HCT116 (cell line): Measurements from ENCODE around the gene CKB. TPM values are rescaled to one million over a fixed set of nuclear protein-coding genes. Genes with fewer than 3 reads are reported as not detected.

Experiments
- ATAC-seq: fragments of 200-7000 bp; cut with Tn5 transposase; 2 replicates; pipeline ENCODE4 v1.9.1; 2020; ENCODE audit warnings: mild to moderate bottlenecking, moderate library complexity
- BruUV-seq: library from RNA; stranded (reverse); fragments of 400-500 nt; replicated peaks from 2 replicates; lab custom pipeline; 2021; lab: Mats Ljungman, UMichigan
- CTCF ChIA-PET: fragments of 300-600 bp; sonication (Branson Sonifier 250); formaldehyde crosslinking; loops from one replicate; lab custom pipeline; 2021; ENCODE audit warnings: antibody characterized with exemption; lab: Charles Lee
- POLR2A ChIA-PET: fragments of 300-600, 350-600 bp; sonication (Branson Sonifier 250); formaldehyde crosslinking; loops from one replicate; lab custom pipeline; 2021; ENCODE audit warnings: antibody characterized with exemption; lab: Charles Lee
- RAD21 ChIA-PET, 2 experiments: fragments of 300-600 bp; sonication (Branson Sonifier 250); formaldehyde crosslinking; loops; one replicate each; lab custom pipeline; 2023; ENCODE audit warnings: low total read pairs in 2 of 2; ENCODE audit not compliant: uncharacterized antibody in 2 of 2, unreplicated experiment in 2 of 2, low non-redundant PET in 1 of 2; lab: Charles Lee
- DNase-seq: peaks from one replicate; pipeline ENCODE4 v3.0.0-alpha.2; 2010; ENCODE audit warnings: low read depth, low spot score
- H2AFZ ChIP-seq: fragments of 200-600 bp; shearing (Covaris generic), sonication (generic); 2 replicates; pipeline ENCODE4 v1.6.1; 2017; ENCODE audit warnings: low read depth, mixed run types, mixed read lengths, antibody characterized with exemption, low read length; ENCODE audit not compliant: poor library complexity, severe bottlenecking
- H3K27ac ChIP-seq: 2 replicates; pipeline ENCODE4 v1.5.1; 2012; ENCODE audit warnings: low read depth, low read length
- H3K27me3 ChIP-seq: fragments of 200-600 bp; sonication (generic); 2 replicates; pipeline ENCODE4 v1.6.1; 2016; ENCODE audit warnings: mixed run types, low read length, mixed read lengths; ENCODE audit not compliant: insufficient read depth
- H3K36me3 ChIP-seq, 2 experiments: fragments of 200-500 bp in 1 of 2; fragments of 200-600 bp in 1 of 2; sonication (Bioruptor generic) in 1 of 2; sonication (generic) in 1 of 2; 2 replicates each; pipeline versions ENCODE4 v1.5.1 to v1.6.1; 2014 to 2016; ENCODE audit warnings: low read length in 2 of 2, inconsistent platforms in 1 of 2, mixed read lengths in 1 of 2, mixed run types in 1 of 2; ENCODE audit not compliant: insufficient read depth in 2 of 2, control insufficient read depth in 1 of 2
- H3K4me1 ChIP-seq, 2 experiments: fragments of 200-600 bp in 1 of 2; sonication (generic) in 1 of 2; 2 replicates each; pipeline versions ENCODE4 v1.5.1 to v1.6.1; 2012 to 2017; ENCODE audit warnings: low read length in 2 of 2, inconsistent platforms in 1 of 2, mild to moderate bottlenecking in 1 of 2, mixed read lengths in 1 of 2, mixed run types in 1 of 2, moderate library complexity in 1 of 2; ENCODE audit not compliant: insufficient read depth in 2 of 2, control insufficient read depth in 1 of 2
- H3K4me2 ChIP-seq: fragments of 200-600 bp; sonication (generic); 2 replicates; pipeline ENCODE4 v1.6.1; 2017; ENCODE audit warnings: mixed run types, low read length, mixed read lengths
- H3K4me3 ChIP-seq, 2 experiments: fragments of 200-600 bp in 1 of 2; sonication (generic) in 1 of 2; replicated peaks in 1 of 2; 2 replicates each; pipeline ENCODE4 v1.5.1; 2011 to 2016; ENCODE audit warnings: low read length in 2 of 2, control low read depth in 1 of 2, low read depth in 1 of 2, mild to moderate bottlenecking in 1 of 2, mixed read lengths in 1 of 2, mixed run types in 1 of 2
- H3K79me2 ChIP-seq: fragments of 200-600 bp; sonication (generic); 2 replicates; pipeline ENCODE4 v1.6.1; 2017; ENCODE audit warnings: mild to moderate bottlenecking, mixed run types, low read length, moderate library complexity, mixed read lengths; ENCODE audit not compliant: insufficient read depth
- H3K9ac ChIP-seq: fragments of 200-600 bp; sonication (generic); 2 replicates; pipeline ENCODE4 v1.6.1; 2016; ENCODE audit warnings: low read length, mixed read lengths
- H3K9me2 ChIP-seq: fragments of 200-600 bp; sonication (generic), shearing (Covaris generic); 2 replicates; pipeline ENCODE4 v1.6.1; 2017; ENCODE audit warnings: mixed run types, mild to moderate bottlenecking, moderate library complexity; ENCODE audit not compliant: insufficient read depth
- H3K9me3 ChIP-seq, 2 experiments: fragments of 200-500 bp in 1 of 2; fragments of 200-600 bp in 1 of 2; sonication (Bioruptor generic) in 1 of 2; sonication (generic) in 1 of 2; 2 replicates each; pipeline ENCODE4 v1.6.1; 2014 to 2017; ENCODE audit warnings: low read length in 2 of 2, mixed read lengths in 2 of 2, inconsistent platforms in 1 of 2, low read depth in 1 of 2, mild to moderate bottlenecking in 1 of 2, mixed run types in 1 of 2, moderate library complexity in 1 of 2; ENCODE audit not compliant: control insufficient read depth in 1 of 2, insufficient read depth in 1 of 2
- H4K20me1 ChIP-seq: fragments of 200-600 bp; sonication (generic), shearing (Covaris generic); 2 replicates; pipeline ENCODE4 v1.6.1; 2017; ENCODE audit warnings: mixed run types, mild to moderate bottlenecking, moderate library complexity; ENCODE audit not compliant: insufficient read depth
- EZH2phosphoT487 ChIP-seq: fragments of 200-600 bp; IDR thresholded peaks from 2 replicates; pipeline ENCODE4 v1.6.1; 2018; ENCODE audit warnings: antibody characterized with exemption, borderline replicate concordance
- JUND ChIP-seq: IDR thresholded peaks from 2 replicates; pipeline ENCODE4 v1.6.1; 2012
- RAD21 ChIP-seq: IDR thresholded peaks from 2 replicates; pipeline ENCODE4 v1.6.1; 2012; ENCODE audit warnings: low read depth, mild to moderate bottlenecking
- SIN3A ChIP-seq: IDR thresholded peaks from 2 replicates; pipeline ENCODE4 v1.6.1; 2012; ENCODE audit warnings: low read depth
- ZFX ChIP-seq: fragments of 450-650 bp; IDR thresholded peaks from 2 replicates; pipeline ENCODE4 v1.6.1; 2017
- intact Hi-C: fragments of 100-400 bp; cut with micrococcal nuclease; formaldehyde crosslinking; loops from 2 replicates; pipeline ENCODE4 v1.10.0; 2022
- total RNA-seq: library from RNA; stranded (reverse); gene quantifications from one replicate; pipeline ENCODE4 v1.2.1, GENCODE V29; 2021; ENCODE audit not compliant: unreplicated experiment
- TF ChIP-seq, protein P1 (sequence below), 3 experiments: fragments of 200-600 bp in 1 of 3; sonication (generic) in 1 of 3; IDR thresholded peaks in 2 of 3; conservative IDR thresholded peaks in 1 of 3; 2 replicates each; pipeline ENCODE4 v1.5.1; 2012 to 2017; ENCODE audit warnings: low read depth in 2 of 3, low read length in 2 of 3, antibody characterized with exemption in 1 of 3, borderline replicate concordance in 1 of 3, control low read depth in 1 of 3, mild to moderate bottlenecking in 1 of 3, mixed read lengths in 1 of 3, mixed run types in 1 of 3, moderate library complexity in 1 of 3; ENCODE audit not compliant: insufficient read depth in 1 of 3
- TF ChIP-seq, protein P2 (sequence below): IDR thresholded peaks from 2 replicates; pipeline ENCODE4 v1.6.1; 2012
- TF ChIP-seq, protein P3 (sequence below): IDR thresholded peaks from 2 replicates; pipeline ENCODE4 v1.6.1; 2011; ENCODE audit warnings: mild to moderate bottlenecking, low read length, moderate library complexity; ENCODE audit not compliant: insufficient replicate concordance; ENCODE audit errors: extremely low read depth

Gene CKB
- total RNA-seq, 1 experiment from 2014 or later: 605 TPM

DNA sequence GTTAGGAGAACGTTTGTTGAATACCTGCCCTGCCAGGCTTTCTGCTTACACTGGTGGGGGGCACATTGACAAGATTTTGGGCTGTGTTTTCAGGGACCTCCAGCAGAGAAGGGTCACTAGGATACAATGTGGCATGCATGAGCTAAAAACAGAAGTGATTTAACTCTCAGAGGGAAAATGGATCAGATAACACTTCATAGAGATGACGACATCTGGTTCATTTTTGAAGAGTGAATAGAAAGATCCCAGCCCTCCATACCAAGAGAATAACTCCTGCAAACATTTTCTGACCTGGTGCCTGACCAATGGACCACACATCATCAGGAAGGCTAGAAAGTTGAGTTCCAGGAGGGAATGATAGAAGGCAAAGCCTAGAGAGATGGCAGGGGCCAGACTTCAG is 33.7 kb downstream of the CKB start:
- intact Hi-C loops: no loop called here
- Histone ChIP-seq H3K79me2 (no peaks in the 10 kb centered on the region), H3K27ac (no peak overlapping the region), H2AFZ (no peak overlapping the region), H3K4me3 (no peak overlapping the region), H3K9me3 (no peaks in the 10 kb centered on the region), H3K4me1 (no peaks in the 10 kb centered on the region), H3K27me3 (no peaks in the 10 kb centered on the region), H4K20me1 (no peaks in the 10 kb centered on the region), H3K9me2 (no peaks in the 10 kb centered on the region), H3K9ac (no peak overlapping the region), H3K36me3 (peaks cover 12 to 22% of the 10 kb centered on the region in 2 experiments; a peak in 2 of 4 replicates), H3K4me2 (no peak overlapping the region)
- no peak for ATAC-seq
- ChIA-PET CTCF (no interaction called here), POLR2A (no interaction called here), RAD21 (no interaction called here)
- DNase-seq: no peak
- TF ChIP-seq, protein P1, sequence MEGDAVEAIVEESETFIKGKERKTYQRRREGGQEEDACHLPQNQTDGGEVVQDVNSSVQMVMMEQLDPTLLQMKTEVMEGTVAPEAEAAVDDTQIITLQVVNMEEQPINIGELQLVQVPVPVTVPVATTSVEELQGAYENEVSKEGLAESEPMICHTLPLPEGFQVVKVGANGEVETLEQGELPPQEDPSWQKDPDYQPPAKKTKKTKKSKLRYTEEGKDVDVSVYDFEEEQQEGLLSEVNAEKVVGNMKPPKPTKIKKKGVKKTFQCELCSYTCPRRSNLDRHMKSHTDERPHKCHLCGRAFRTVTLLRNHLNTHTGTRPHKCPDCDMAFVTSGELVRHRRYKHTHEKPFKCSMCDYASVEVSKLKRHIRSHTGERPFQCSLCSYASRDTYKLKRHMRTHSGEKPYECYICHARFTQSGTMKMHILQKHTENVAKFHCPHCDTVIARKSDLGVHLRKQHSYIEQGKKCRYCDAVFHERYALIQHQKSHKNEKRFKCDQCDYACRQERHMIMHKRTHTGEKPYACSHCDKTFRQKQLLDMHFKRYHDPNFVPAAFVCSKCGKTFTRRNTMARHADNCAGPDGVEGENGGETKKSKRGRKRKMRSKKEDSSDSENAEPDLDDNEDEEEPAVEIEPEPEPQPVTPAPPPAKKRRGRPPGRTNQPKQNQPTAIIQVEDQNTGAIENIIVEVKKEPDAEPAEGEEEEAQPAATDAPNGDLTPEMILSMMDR (IDR thresholded peaks at IDR 0.05 in 2 of 3, conservative IDR thresholded peaks at IDR 0.05 in 1 of 3; ENCODE audit: borderline replicate concordance in 1 of 3, insufficient read depth in 1 of 3, low read depth in 2 of 3, low read length in 2 of 3): no peak
- TF ChIP-seq JUND (no peak), EZH2phosphoT487 (no peak), RAD21 (no peak), SIN3A (no peak), ZFX (no peak)
- TF ChIP-seq, protein P2, sequence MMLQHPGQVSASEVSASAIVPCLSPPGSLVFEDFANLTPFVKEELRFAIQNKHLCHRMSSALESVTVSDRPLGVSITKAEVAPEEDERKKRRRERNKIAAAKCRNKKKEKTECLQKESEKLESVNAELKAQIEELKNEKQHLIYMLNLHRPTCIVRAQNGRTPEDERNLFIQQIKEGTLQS: no peak
- TF ChIP-seq, protein P3, sequence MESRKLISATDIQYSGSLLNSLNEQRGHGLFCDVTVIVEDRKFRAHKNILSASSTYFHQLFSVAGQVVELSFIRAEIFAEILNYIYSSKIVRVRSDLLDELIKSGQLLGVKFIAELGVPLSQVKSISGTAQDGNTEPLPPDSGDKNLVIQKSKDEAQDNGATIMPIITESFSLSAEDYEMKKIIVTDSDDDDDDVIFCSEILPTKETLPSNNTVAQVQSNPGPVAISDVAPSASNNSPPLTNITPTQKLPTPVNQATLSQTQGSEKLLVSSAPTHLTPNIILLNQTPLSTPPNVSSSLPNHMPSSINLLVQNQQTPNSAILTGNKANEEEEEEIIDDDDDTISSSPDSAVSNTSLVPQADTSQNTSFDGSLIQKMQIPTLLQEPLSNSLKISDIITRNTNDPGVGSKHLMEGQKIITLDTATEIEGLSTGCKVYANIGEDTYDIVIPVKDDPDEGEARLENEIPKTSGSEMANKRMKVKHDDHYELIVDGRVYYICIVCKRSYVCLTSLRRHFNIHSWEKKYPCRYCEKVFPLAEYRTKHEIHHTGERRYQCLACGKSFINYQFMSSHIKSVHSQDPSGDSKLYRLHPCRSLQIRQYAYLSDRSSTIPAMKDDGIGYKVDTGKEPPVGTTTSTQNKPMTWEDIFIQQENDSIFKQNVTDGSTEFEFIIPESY: no peak
- no TSS peak for BruUV-seq
